HepG2 (cell line): ENCODE results near the gene ZNF484. TPM values are rescaled to one million over a fixed set of nuclear protein-coding genes. Genes with fewer than 3 reads are reported as not detected.

Experiments
- AKNA ChIP-seq: sonication (generic); formaldehyde crosslinking; IDR thresholded peaks from 2 replicates; pipeline ENCODE4 v1.4.0; 2020; ENCODE audit warnings: missing genetic modification reagents, borderline replicate concordance
- CCDC6 ChIP-seq: sonication (generic); formaldehyde crosslinking; IDR thresholded peaks from 2 replicates; pipeline ENCODE4 v1.8.1; 2022; ENCODE audit warnings: mild to moderate bottlenecking, missing genetic modification reagents, moderate library complexity
- HINFP ChIP-seq: sonication (generic); formaldehyde crosslinking; IDR thresholded peaks from 2 replicates; pipeline ENCODE4 v1.4.0; 2020; ENCODE audit warnings: low read depth, mild to moderate bottlenecking, missing genetic modification reagents
- KLF15 ChIP-seq: sonication (generic); formaldehyde crosslinking; IDR thresholded peaks from 2 replicates; pipeline ENCODE4 v1.8.1; 2023; ENCODE audit warnings: borderline replicate concordance, mild to moderate bottlenecking, inconsistent platforms, missing genetic modification reagents, mixed read lengths
- MLLT10 ChIP-seq: sonication (generic); formaldehyde crosslinking; IDR thresholded peaks from 2 replicates; pipeline ENCODE4 v1.4.0; 2020; ENCODE audit warnings: missing genetic modification reagents
- NFRKB ChIP-seq: fragments of 450-650 bp; IDR thresholded peaks from 2 replicates; pipeline ENCODE4 v1.6.1; 2017
- PAXIP1 ChIP-seq: sonication (generic); formaldehyde crosslinking; conservative IDR thresholded peaks from 2 replicates; pipeline ENCODE4 v1.4.0; 2020; ENCODE audit warnings: mild to moderate bottlenecking, missing genetic modification reagents, moderate library complexity
- PBX2 ChIP-seq: IDR thresholded peaks from 2 replicates; pipeline ENCODE4 v1.6.1; 2016; ENCODE audit warnings: control low read depth
- PLSCR1 ChIP-seq: sonication (generic); formaldehyde crosslinking; IDR thresholded peaks from 2 replicates; pipeline ENCODE4 v1.5.0; 2020; ENCODE audit warnings: missing genetic modification reagents, mild to moderate bottlenecking, borderline replicate concordance
- RBM22 ChIP-seq: fragments of 200-400 bp; formaldehyde crosslinking; optimal IDR thresholded peaks from 2 replicates; pipeline ENCODE3; 2017; ENCODE audit warnings: mild to moderate bottlenecking, low read length, moderate library complexity
- SMARCE1 ChIP-seq: fragments of 450-650 bp; IDR thresholded peaks from 2 replicates; pipeline ENCODE4 v1.6.1; 2017; ENCODE audit warnings: borderline replicate concordance
- SP140L ChIP-seq: sonication (generic); formaldehyde crosslinking; IDR thresholded peaks from 2 replicates; pipeline ENCODE4 v1.4.0; 2020; ENCODE audit warnings: missing genetic modification reagents, borderline replicate concordance
- ZNF563 ChIP-seq: sonication (generic); formaldehyde crosslinking; IDR thresholded peaks from 2 replicates; pipeline ENCODE4 v1.8.0; 2022; ENCODE audit warnings: mild to moderate bottlenecking, moderate library complexity, missing genetic modification reagents
- ZNF746 ChIP-seq: sonication (generic); formaldehyde crosslinking; IDR thresholded peaks from 2 replicates; pipeline ENCODE4 v1.8.0; 2022; ENCODE audit warnings: mild to moderate bottlenecking, missing genetic modification reagents
- ZNF788 ChIP-seq: sonication (generic); formaldehyde crosslinking; IDR thresholded peaks from 2 replicates; pipeline ENCODE4 v1.5.0; 2020; ENCODE audit warnings: mild to moderate bottlenecking, missing genetic modification reagents, borderline replicate concordance
- ZZZ3 ChIP-seq: sonication (generic); formaldehyde crosslinking; IDR thresholded peaks from 2 replicates; pipeline ENCODE4 v1.4.0; 2020; ENCODE audit warnings: missing genetic modification reagents, mild to moderate bottlenecking, borderline replicate concordance
- polyA plus RNA-seq, 8 experiments: library from polyadenylated mRNA; depleted of rRNA in 3 of 8; stranded (reverse) in 7 of 8; unstranded in 1 of 8; fragments of >200 nt; fragmentation: Illumina TruSeq in 4 of 8; extraction: Trizol in 4 of 8; gene quantifications; 2 replicates each; pipeline versions ENCODE4 v1.2.1 to v1.2.3, GENCODE V29; 2011 to 2016; ENCODE audit warnings: low read depth in 4 of 8, missing spikeins in 1 of 8, mixed read lengths in 1 of 8; ENCODE audit not compliant: insufficient read depth in 1 of 8
- total RNA-seq, 5 experiments: library from RNA; depleted of rRNA; stranded (reverse); fragments of >200 nt; fragmentation: Illumina TruSeq; extraction: Trizol; gene quantifications; 2 replicates each; pipeline ENCODE4 v1.2.3, GENCODE V29; 2016; ENCODE audit warnings: low read depth in 1 of 5

Gene ZNF484
- total and polyA plus RNA-seq, 2 of the 13 experiments (the other 11 are each of a cell fraction or from before 2014, with no cell fraction given), result 0.96 to 7.2 TPM

- TF ChIP-seq ZNF563, result peak; percentile 36; the same call in 1 of the 2 replicates
- TF ChIP-seq ZNF746 (CRISPR knock-in tag), result no peak
- peak; percentile 75; the same call in 1 of the 2 replicates for TF ChIP-seq ZZZ3 (CRISPR knock-in tag)
- no peak; the same call in 1 of the 2 replicates for TF ChIP-seq CCDC6 (CRISPR knock-in tag)
- TF ChIP-seq PAXIP1 (CRISPR knock-in tag), result 0 out of 2 replicates have a peak, but pooled peaks have one; percentile 19
- peak; percentile 81 for TF ChIP-seq NFRKB
- no peak for TF ChIP-seq KLF15 (CRISPR knock-in tag)
- no peak for TF ChIP-seq PBX2 (CRISPR knock-in tag)
- no peak for TF ChIP-seq PLSCR1 (CRISPR knock-in tag)
- TF ChIP-seq AKNA (CRISPR knock-in tag), result no peak
- no peak for TF ChIP-seq SMARCE1
- TF ChIP-seq SP140L (CRISPR knock-in tag), result no peak
- TF ChIP-seq RBM22, result no peak
- no peak for TF ChIP-seq MLLT10 (CRISPR knock-in tag)
- peak; percentile 55; the same call in 1 of the 2 replicates for TF ChIP-seq ZNF788 (CRISPR knock-in tag)
- no peak; the same call in 1 of the 2 replicates for TF ChIP-seq HINFP (CRISPR knock-in tag)
Observed at GRCh38 chr9:92877531-92878430, at the start of gene ZNF484 (continued).
